ENCODE measurements around the gene ELF1. TPM values are rescaled to one million over a fixed set of nuclear protein-coding genes. Genes with fewer than 3 reads are reported as not detected.
"Not testable (repeated sequence)": the region's sequence is repeated elsewhere in the genome, so short reads cannot be mapped to it uniquely, and the experiment has no call there.

The ELF1 gene
- total and polyA plus RNA-seq, 10 of the 15 experiments (the other 5 are each of a cell fraction or from before 2014, with no cell fraction given): 43.3 to 97.6 (median 55.7) TPM

GRCh38 chr13:40895227-40896184 lies 123.6 kb downstream of the ELF1 start:
- intact Hi-C loops (cut with micrococcal nuclease; ENCODE audit: unreplicated experiment) (no loop called here), in situ Hi-C loops (cut with MboI) (no loop called here)
- DNase-seq (ENCODE audit: low read depth, low spot score) (no peak), FAIRE-seq (no peak), ATAC-seq (peak; percentile 74)
- H3K4me1 ChIP-seq (ENCODE audit: control insufficient read depth, insufficient read depth, low read length): no peaks in the 10 kb centered on the region
- no peak overlapping the region for H3K4me3 ChIP-seq
- H3K4me2 ChIP-seq (ENCODE audit: control insufficient read depth, insufficient read depth): no peak overlapping the region
- peak; percentile 47 for TF ChIP-seq ATF7 (IDR thresholded peaks at IDR 0.05; ENCODE audit: low read depth)
- no peak for TF ChIP-seq BACH1 (IDR thresholded peaks at IDR 0.05; ENCODE audit: borderline replicate concordance)
- TF ChIP-seq CHD2 (IDR thresholded peaks at IDR 0.05; ENCODE audit: borderline replicate concordance, low read depth, low read length): peak; percentile 29; the same call in 1 of the 2 replicates
- TF ChIP-seq MTA2 (IDR thresholded peaks at IDR 0.05; ENCODE audit: low read depth): peak; percentile 56; the same call in 1 of the 2 replicates
- peak; percentile 52 for TF ChIP-seq MEF2B (IDR thresholded peaks at IDR 0.05; ENCODE audit: partially characterized antibody, poor library complexity, severe bottlenecking)
- no peak for TF ChIP-seq MYC (IDR thresholded peaks at IDR 0.05; ENCODE audit: insufficient read depth, insufficient read length, insufficient replicate concordance, low read length, severe bottlenecking)
- TF ChIP-seq ZNF384 (IDR thresholded peaks at IDR 0.05; ENCODE audit: borderline replicate concordance, low read depth, low read length): peak; percentile 59; the same call in 1 of the 2 replicates
- no peak overlapping the region for H3K27ac ChIP-seq (ENCODE audit: control insufficient read depth, insufficient read depth)
- H3K9me3 ChIP-seq (replicated peaks; ENCODE audit: control insufficient read depth, insufficient read depth, low read length): no peaks in the 10 kb centered on the region
- ChIA-PET SMC1A (ENCODE audit: uncharacterized antibody, unreplicated experiment) (interaction anchor here (0.7 to 1.0 kb wide), 3 partner anchors 10 to 19 kb away, joined by 3 to 5 read pairs (median 3); no protein-coding TSS in a partner anchor), RAD21 (ENCODE audit: unreplicated experiment) (interaction anchor here (0.8 to 1.4 kb wide), 3 partner anchors 25 to 77 kb away, joined by 3 read pairs; no protein-coding TSS in a partner anchor), CTCF (interaction anchor here (0.6 to 1.0 kb wide), 6 partner anchors 26 to 194 kb away, joined by 3 to 4 read pairs (median 3); no protein-coding TSS in a partner anchor), POLR2A (interaction anchor here (0.8 kb wide), 1 partner anchor 25 kb away, joined by 3 read pairs; no protein-coding TSS in a partner anchor)
- 85% methylated on average over 5 of the region's 5 CpGs for WGBS (ENCODE audit: insufficient coverage, insufficient replicate concordance, low lambda C conversion rate, missing lambda C conversion rate)
- H3K9ac ChIP-seq (ENCODE audit: control insufficient read depth, insufficient read depth, low read length): no peak overlapping the region
- no peaks in the 10 kb centered on the region for H3K27me3 ChIP-seq (replicated peaks in 1 of 2; ENCODE audit: control insufficient read depth in 2 of 2, insufficient read depth in 2 of 2, low read length in 1 of 2)
- BruUV-seq (replicated peaks): no TSS peak
- no peaks in the 10 kb centered on the region for H3K79me2 ChIP-seq (ENCODE audit: control insufficient read depth, insufficient read depth, low read length)
- no peak overlapping the region for H2AFZ ChIP-seq (ENCODE audit: control insufficient read depth, low read depth, low read length)
- H3K36me3 ChIP-seq (ENCODE audit: control insufficient read depth in 2 of 2, insufficient read depth in 2 of 2, low read length in 1 of 2): no peaks in the 10 kb centered on the region
- H4K20me1 ChIP-seq (ENCODE audit: control insufficient read depth, insufficient read depth): no peaks in the 10 kb centered on the region

DNA sequence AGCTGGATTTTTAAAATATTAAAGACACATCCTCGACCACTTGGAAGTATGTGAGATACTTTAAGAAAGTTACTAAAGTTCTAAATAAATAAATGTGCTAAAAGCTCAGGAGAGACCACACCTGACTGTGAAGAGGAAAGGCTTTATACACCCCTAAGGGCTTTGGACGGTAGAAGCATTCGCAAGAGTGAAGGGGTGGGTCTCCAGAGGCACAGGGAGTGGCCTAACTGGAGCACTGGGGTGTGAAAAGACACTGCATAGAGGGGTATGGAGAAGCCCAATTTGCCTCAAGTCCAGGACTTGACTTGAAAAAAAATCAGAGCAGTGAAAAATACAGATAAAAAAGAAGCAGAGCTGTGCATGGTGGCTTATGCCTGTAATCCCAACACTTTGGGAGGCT lies 125.5 kb downstream of the ELF1 start:
- FAIRE-seq; BruUV-seq (replicated peaks); in situ Hi-C loops (cut with MboI); POLR2A ChIA-PET; H2AFZ ChIP-seq (ENCODE audit: control insufficient read depth, low read depth, low read length); RAD21 ChIA-PET (ENCODE audit: unreplicated experiment); DNase-seq (ENCODE audit: low read depth, low spot score); ATAC-seq; H3K36me3 ChIP-seq (ENCODE audit: control insufficient read depth in 2 of 2, insufficient read depth in 2 of 2, low read length in 1 of 2); H3K27ac ChIP-seq (ENCODE audit: control insufficient read depth, insufficient read depth); H3K27me3 ChIP-seq (replicated peaks in 1 of 2; ENCODE audit: control insufficient read depth in 2 of 2, insufficient read depth in 2 of 2, low read length in 1 of 2); H3K9ac ChIP-seq (ENCODE audit: control insufficient read depth, insufficient read depth, low read length); H3K4me2 ChIP-seq (ENCODE audit: control insufficient read depth, insufficient read depth); H3K79me2 ChIP-seq (ENCODE audit: control insufficient read depth, insufficient read depth, low read length); H3K9me3 ChIP-seq (replicated peaks; ENCODE audit: control insufficient read depth, insufficient read depth, low read length); H3K4me3 ChIP-seq; H3K4me1 ChIP-seq (ENCODE audit: control insufficient read depth, insufficient read depth, low read length); intact Hi-C loops (cut with micrococcal nuclease; ENCODE audit: unreplicated experiment); H4K20me1 ChIP-seq (ENCODE audit: control insufficient read depth, insufficient read depth): not testable (repeated sequence)
- 100% methylated on average over 3 of the region's 3 CpGs for WGBS (ENCODE audit: insufficient coverage, insufficient replicate concordance, low lambda C conversion rate, missing lambda C conversion rate)
- CTCF ChIA-PET: interaction anchor here (0.7 kb wide), 1 partner anchor 74 kb away, joined by 3 read pairs; no protein-coding TSS in a partner anchor
- SMC1A ChIA-PET (ENCODE audit: uncharacterized antibody, unreplicated experiment): interaction anchor here (0.8 kb wide), 1 partner anchor 161 kb away, joined by 3 read pairs; no protein-coding TSS in a partner anchor
